Measurements from ENCODE around the gene FARP1.

Gene FARP1

DNA sequence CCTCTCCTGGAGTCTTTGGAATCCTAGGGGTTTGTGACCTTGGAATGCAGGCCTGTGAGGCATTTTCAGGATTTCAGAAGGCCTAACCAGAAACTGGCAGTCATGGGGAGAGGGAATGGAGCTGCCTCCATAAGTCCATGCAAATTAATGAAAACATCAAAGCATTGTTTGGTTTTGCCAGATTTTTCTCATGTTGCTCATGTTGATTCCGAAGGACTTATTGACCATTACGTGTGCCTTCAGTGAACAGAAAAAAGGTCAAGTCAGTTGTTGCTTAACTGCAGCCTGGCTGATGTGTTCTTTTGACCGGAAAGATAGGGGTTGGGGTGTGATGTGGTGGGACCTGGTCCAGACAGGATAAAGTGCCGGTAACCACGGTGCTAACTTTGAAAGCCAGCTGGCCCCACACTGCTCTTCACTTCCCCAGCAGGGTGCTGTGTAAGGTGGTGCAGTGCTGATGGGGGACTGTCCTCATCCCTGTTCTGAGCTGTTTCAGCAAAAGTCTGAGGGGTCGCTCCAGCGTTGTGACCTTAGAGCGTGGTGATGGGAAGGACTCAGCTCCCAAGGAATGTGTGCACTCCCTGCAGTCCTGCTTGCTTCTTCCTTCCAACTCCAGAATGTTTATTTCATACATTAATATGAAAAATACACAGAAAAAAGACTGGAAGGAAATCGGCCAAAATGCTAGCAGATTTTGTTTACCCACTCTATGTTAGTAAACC is 30.7 kb downstream of the FARP1 start:
- DNase-seq (ENCODE audit: low spot score), result peak; percentile 38

DNA sequence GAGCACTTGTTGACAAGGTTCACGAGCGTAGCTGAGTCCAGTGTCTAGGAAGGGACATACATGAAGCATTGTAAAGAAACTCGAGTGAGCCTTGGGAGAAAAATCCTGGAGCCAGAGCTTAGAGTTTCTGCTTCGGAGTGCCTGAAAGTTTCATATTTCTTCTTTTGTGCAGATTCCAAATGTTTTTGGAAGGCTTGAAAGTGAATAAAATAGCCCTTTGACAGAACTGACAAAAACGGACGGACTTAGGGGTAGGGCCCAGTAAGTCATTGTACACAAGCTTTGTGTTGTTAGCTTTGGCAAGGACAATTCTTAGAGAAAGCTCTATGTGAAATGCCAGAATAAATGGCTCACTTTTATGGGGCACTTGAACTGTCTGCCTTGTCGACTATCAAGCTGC is 31.4 kb downstream of the FARP1 start:
- DNase-seq (ENCODE audit: low spot score), result no peak

DNA sequence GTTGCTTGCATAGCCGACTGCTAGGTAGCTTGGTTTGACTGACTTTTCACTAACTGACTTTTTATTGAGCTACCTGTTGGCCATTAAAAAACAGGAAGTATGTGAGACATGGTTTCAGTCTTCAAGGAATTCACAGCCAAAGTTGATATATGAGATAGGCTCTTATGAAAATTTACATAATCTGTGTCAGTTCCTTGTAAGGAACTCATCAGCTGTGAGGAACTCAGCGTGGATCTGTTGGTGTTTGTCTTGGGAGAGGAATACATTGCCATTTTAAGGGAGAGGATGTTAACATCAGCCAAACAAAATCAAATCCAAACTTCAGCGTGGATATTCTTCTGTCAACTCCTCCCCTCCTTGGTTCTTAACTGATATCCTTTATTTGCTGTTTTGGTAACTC is 32.1 kb downstream of the FARP1 start:
- DNase-seq (ENCODE audit: low spot score), result no peak

GRCh38 chr13:98175823-98176222 is 32.9 kb downstream of the FARP1 start:
- DNase-seq (ENCODE audit: low spot score), result no peak

DNA sequence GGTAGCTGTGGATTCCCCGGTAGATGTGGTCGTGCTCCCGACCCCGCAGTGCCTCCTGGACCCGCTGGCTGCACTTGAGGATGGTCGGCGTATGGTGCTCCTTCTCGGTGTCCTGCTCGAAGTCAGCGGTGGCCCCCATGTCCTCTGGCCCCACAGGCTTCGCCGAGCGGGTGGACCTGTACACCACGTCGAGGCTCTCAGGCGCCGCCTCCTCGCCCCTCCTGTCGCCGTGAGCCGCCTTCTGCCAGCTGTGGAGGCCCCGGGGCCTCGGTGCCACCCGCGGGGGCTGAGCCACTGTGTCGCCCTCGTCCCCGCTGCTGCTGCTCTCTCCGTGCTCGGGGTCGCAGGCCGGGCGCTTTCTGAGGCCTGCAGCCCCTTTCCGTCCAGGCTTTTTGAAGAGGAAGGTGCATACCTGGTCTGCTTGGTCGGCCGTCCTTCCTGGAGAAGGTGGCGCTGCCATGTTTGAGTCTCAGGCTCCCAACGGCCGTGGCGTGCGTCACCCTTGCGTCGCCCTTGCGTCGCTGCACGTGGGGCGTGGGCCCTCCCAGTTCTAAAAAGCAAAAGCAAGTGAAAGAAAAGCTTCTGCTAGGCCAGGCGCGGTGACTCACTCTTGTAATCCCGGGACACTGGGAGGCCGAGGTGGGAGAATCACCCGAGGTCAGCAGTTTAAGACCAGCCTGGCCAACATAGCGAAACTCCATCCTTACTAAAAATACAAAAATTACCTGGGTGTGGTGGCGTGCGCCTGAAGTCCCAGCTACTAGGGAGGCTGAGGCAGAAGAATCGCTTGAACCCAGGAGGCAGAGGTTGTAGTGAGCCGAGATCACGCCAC is 34.1 kb downstream of the FARP1 start, which contains the start of gene RNF113B:
Gene RNF113B (minus strand): TSS at position 493 of the 832 bp plus-strand sequence. CDS start 33 bp downstream, at position 460.
- no peak for DNase-seq (ENCODE audit: low spot score)

DNA sequence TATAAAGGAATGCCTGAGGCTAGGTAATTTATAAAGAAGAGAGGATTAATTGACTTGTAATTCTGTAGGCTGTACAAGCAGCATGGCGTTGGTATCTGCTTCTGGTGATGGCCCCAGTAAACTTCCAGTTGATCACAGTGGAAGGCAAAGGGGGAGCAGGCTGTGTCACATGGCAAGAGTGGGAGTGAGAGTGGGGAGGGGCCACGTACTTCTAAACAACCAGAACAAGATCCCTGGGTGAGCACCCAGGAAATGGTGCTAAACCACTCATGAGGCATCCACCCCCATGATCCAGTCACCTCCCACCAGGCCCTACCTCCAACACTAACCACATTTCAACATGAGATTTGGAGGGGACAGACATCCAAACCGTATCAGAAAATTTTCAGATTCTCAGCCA is 37.2 kb downstream of the FARP1 start:
- no peak for DNase-seq (ENCODE audit: low spot score)

- DNase-seq (ENCODE audit: low spot score), result no peak
Measured at GRCh38 chr13:98181111-98181815, 38.4 kb downstream of the FARP1 start.

DNA sequence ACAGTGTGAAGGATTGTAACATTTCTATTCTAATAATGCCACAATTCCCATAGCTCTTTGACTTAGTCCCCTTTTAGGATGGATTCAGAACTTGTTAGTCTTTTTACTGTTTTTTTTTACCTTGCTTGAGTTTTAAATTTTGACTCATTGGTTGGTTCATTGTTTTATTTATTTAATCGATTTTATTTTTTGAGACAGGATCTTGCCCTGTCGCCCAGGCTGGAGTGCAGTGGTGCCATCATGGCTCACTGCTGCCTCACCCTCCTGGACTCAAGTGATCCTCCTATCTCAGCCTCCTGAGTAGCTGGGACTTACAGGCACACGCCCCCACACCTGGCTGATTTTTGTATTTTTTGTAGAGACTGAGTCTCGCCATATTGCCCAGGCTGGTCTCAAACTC is 39.3 kb downstream of the FARP1 start:
- DNase-seq (ENCODE audit: low spot score), result no peak

- DNase-seq (ENCODE audit: low spot score), result no peak
Measured at GRCh38 chr13:98182589-98182988, 39.7 kb downstream of the FARP1 start.

GRCh38 chr13:98184792-98185191 is 41.9 kb downstream of the FARP1 start:
- DNase-seq (ENCODE audit: low spot score), result no peak

- DNase-seq (ENCODE audit: low spot score), result no peak
Measured at GRCh38 chr13:98187155-98187964, 44.5 kb downstream of the FARP1 start.

DNA sequence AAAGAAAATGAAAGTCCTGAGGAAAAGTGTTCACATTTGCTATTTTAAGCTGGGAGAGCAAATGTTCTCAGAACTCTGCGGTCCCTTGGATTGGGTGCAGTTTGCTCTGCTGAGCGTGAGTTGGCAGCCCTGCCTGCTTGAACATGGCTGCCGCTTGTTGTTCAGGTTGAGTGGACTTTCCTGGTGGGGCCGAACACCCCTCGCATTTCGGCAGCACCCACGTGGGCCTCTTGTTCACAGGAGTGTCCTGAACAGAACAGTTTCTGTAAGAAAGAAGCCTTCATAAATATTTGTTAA is 45.0 kb downstream of the FARP1 start:
- no peak for DNase-seq (ENCODE audit: low spot score)

DNA sequence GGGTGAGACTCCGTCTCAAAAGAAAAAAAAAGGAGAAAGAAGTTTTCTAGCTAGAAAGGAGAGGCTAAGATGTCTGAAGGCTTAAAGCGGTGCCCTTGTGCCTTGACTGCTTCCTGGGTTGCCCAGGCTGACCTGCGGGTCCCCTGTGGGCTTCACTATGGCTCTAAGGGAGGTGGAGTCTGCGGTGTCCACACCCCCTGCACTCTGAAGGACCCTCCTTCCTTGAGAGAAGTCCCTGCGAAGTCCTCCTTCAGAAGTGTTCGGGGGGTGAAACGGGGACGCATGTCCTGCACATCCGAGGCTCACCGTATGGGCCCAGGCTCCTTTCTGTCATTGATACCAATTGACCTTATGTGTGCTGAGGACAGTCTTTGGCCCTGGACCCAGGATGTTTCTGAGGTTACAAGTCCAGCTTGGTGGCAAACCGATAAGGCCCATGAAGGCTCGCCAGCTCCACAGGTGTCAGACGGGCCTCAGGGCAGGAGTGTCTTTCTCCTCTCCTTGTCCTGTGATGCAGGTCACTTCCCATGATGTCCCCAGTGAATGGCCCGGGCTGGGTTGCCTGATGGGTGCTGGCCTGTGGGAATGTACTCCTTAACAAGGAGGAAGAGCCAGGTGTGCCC is 45.8 kb downstream of the FARP1 start:
- no peak for DNase-seq (ENCODE audit: low spot score)

- no peak for DNase-seq (ENCODE audit: low spot score)
Measured at GRCh38 chr13:98189841-98190505, 47.1 kb downstream of the FARP1 start.

DNA sequence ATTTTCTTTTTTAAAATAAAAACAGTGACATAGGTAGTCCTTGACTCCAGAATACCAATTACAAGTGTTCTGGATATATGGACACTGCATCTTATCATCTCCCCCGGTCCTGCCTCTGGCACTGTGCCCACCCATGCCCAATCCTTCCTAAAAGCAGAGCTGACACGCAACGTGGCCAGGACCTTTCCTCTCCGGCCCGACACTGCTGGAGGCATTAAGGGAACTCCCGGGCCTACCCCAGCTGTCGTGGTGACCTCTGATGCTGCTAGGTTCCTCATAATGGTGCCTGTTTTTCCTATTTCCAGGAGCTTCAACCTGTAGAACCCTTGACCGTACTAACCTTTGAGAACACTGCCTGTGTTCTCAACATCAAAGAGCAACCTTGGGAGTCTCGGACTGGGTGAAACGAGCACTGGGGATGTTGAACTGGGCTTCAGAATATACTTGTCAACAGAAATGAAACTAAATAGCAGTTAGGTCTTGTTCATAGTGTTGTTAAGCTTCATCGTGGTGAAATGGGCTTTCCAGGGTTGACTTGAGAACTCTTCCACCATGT is 48.1 kb downstream of the FARP1 start:
- no peak for DNase-seq (ENCODE audit: low spot score)

- no peak for DNase-seq (ENCODE audit: low spot score)
Measured at GRCh38 chr13:98192008-98192407, 49.1 kb downstream of the FARP1 start.

DNA sequence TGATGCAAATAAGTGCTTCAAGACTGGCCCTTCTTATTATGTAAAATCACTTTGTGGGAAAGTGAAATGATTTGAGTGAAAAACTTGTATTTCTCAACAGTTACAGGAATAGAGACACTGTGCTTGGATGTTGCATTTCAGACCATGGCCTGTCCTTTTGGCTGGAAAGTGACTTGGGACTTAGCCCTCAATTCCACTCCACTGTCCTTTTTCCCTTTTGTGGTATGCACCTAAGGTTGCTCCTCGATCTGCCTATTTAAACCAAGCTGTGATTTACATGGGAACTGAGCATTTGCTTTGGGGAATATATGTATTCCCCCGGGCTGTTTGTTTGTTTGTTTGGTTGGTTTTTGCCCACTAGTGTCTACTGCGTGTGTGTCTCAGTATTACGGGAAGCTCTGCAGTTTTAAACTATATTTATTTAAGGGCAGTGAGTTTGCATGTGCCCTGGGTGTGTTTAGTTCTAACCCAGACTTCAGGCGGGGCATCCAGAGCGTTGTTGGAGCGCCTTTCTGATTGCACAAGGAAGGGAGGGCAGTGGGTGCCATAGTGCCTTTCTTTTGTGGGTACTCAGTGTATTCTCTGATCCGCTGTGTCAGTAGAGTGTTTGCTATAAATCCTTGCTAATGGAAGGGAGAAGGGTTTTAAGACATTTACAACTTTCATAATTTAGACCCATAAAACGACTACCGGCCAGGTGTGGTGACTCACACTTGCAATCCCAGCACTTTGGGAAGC is 52.3 kb downstream of the FARP1 start:
- DNase-seq (ENCODE audit: low spot score), result no peak

GRCh38 chr13:98198683-98199082 is 55.8 kb downstream of the FARP1 start:
- DNase-seq (ENCODE audit: low spot score), result no peak

GRCh38 chr13:98199480-98199879 is 56.6 kb downstream of the FARP1 start:
- DNase-seq (ENCODE audit: low spot score), result no peak
